GM18511 (cell line): ENCODE data around the gene RASGRP1.
A peak's percentile ranks its signal among the peaks of the same experiment; 100 is the strongest.

Experiments
- ATAC-seq: cut with Tn5 transposase; IDR thresholded peaks from one replicate; pipeline ENCODE4 v1.9.1; 2021; ENCODE audit warnings: mild to moderate bottlenecking, moderate library complexity; ENCODE audit not compliant: unreplicated experiment

RASGRP1 gene

GRCh38 chr15:38463893-38464292 is 100.7 kb downstream of the RASGRP1 start:
- ATAC-seq: no peak

- ATAC-seq: peak; percentile 94
These were observed 103.4 kb downstream of the RASGRP1 start for GRCh38 chr15:38461066-38461833.

GRCh38 chr15:38460543-38460942 is 104.1 kb downstream of the RASGRP1 start:
- peak; percentile 15 for ATAC-seq

- no peak for ATAC-seq
These were observed 105.1 kb downstream of the RASGRP1 start for GRCh38 chr15:38459480-38459879.

GRCh38 chr15:38458646-38459045 is 106.0 kb downstream of the RASGRP1 start:
- ATAC-seq: no peak

- ATAC-seq: no peak
These were observed 109.5 kb downstream of the RASGRP1 start for GRCh38 chr15:38455092-38455491.

GRCh38 chr15:38454696-38455090 is 109.9 kb downstream of the RASGRP1 start:
- ATAC-seq: no peak

- peak; percentile 93 for ATAC-seq
These were observed 110.5 kb downstream of the RASGRP1 start, which contains the start of gene FAM98B for GRCh38 chr15:38453971-38454695. FAM98B (plus strand) TSS chr15:38454127; CDS start chr15:38454162, 35 bp downstream.

- ATAC-seq: peak; percentile 6
These were observed 123.5 kb downstream of the RASGRP1 start for GRCh38 chr15:38441130-38441519.

- peak; percentile 85 for ATAC-seq
These were observed 124.1 kb downstream of the RASGRP1 start for GRCh38 chr15:38440353-38441129.
